DMS153 treated with DMSO at 0.1 percent for 48 hours (cell line): Measurements from ENCODE around the gene TMEM221.
A peak's percentile ranks its signal among the peaks of the same experiment; 100 is the strongest.

Experiments used
- DNase-seq: peaks from one replicate; lab custom pipeline; 2025; ENCODE audit not compliant: unreplicated experiment; lab: John Stamatoyannopoulos, UW

Gene TMEM221

DNA sequence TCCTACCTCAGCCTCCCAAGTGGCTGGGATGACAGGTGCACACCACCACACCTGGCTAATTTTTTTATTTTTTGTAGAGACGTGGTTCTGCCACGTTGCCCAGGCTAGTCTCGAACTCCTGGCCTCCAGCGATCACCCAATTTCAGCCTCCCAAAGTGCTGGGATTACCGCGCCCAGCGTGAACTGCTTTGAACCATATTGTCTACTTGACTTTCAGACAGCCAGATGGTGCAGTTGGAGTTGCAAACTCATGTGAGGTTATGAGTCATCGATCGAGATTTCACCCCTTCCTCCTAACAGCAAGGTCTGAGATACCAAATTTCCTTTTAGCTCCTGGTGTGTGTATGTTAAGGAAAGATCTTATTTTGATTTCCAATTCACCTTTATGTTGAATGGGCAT, 24.6 kb upstream of the TMEM221 start:
- no peak for DNase-seq

GRCh38 chr19:17471410-17472125, 23.1 kb upstream of the TMEM221 start:
- no peak for DNase-seq

- peak; percentile 94 for DNase-seq
These were observed 21.8 kb upstream of the TMEM221 start, which contains the start of gene SLC27A1 for GRCh38 chr19:17470068-17470841. Gene SLC27A1, plus strand, starts transcription at chr19:17470524. Its CDS starts 17 bp downstream, at chr19:17470541.

GRCh38 chr19:17469481-17470067, 21.1 kb upstream of the TMEM221 start:
- DNase-seq: peak; percentile 76

DNA sequence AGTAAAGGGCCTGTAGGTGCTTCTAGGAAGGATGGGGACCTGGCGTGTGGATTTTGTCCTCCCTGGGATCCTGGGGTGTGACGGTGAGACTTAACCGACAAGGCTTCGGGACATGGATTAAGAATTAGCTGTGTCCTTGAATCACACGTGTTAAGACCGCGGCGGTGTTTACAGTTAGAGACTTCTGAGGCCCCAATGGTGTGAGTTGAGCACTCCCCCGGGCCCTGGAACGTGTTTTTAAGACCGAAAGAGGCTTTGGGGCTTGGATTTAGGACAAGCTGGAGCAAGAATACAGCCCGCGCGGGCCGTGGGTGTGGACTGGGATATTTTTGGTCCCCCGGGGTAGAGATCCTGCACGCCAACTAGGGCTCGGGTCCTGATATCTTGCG, 20.6 kb upstream of the TMEM221 start:
- DNase-seq: no peak

DNA sequence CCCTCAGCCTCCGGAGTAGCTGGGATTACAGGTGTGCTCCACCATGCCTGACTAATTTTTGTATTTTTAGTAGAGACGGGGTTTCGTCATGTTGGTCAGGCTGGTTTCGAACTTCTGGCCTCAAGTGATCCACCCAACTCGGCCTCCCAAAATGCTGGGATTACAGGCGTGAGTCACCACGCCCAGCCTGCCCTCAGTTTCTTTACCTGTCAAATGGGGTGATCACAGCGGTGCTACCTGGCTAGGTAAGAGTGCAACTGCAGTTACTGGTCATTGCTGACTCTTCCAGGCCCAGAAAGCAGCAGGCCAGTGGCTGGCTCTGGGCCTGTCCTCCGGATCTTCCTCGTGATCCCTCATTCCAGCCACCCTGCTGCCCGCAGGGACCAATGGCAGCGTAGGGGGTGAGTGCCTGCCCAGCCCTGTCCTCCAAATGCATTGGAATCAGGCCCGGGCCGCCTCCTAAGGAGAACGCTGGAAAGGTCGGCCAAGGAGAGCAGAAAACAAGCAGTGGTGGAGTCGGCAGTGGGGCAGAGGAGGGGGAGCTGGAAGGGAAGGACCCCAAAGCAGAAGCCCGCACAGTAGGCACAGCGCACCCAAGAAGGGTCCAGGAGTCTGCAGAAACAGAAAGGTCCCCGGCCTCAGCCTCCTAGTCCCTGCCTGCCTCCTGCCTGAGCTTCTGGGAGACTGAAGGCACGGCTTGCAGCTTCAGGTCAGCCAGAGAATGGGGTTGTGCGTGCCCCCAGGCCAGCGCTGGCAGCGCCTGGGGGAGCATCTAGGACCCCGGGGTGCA, 20.0 kb upstream of the TMEM221 start:
- no peak for DNase-seq

DNA sequence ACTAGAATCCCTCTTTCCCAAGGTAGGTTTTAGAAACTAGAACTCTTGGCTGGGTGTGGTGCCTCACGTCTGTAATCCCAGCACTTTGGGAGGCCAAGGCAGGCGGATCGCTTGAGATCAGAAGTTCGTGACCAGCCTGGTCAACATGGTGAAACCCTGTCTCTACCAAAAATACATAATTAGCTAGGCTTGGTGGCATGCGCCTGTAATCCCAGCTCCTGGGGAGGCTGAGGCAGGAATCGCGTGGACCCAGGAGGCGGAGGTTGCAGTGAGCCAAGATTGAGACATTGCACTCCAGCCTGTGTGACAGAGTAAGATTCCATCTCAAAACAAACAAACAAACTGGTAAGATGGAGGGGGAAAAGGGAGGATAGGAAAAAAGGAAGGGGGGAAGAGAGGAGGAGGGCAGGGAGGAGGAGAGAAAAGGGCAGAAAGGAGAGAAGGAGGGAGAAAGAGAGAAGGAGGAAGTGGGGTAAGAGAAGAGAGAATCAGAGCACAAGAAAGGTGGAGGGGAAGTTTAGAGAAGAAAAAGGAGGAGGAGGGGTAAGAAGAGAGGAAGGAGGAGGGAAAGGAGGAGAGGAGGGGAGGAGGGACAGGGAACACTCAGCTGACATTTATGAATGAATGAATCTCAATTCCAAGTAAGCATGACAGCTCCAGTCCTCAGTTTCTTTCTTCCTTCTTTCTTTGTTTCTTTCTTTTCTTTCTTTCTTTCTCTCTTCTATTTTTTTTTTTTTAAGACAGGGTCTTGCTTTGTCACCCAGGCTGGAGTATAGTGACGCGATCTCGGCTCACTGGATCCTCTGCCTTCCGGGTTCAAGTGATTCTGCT, 19.2 kb upstream of the TMEM221 start:
- DNase-seq: no peak

DNA sequence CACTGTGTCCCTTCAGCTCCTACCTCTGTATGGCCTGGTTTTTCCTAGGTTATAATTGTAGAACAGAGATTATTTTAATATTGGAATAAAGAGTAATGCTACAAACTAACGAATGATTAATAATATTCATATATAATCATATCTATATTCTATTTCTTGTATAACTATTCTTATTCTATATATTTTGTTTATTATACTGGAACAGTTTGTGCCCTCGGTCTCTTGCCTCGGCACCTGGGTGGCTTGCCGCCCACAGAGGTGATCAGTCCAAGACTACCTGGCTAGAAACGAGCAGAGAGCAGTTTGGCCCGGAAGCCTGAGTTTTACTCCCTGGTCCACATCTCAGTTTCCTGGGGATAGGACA, 18.0 kb upstream of the TMEM221 start:
- DNase-seq: no peak

DNA sequence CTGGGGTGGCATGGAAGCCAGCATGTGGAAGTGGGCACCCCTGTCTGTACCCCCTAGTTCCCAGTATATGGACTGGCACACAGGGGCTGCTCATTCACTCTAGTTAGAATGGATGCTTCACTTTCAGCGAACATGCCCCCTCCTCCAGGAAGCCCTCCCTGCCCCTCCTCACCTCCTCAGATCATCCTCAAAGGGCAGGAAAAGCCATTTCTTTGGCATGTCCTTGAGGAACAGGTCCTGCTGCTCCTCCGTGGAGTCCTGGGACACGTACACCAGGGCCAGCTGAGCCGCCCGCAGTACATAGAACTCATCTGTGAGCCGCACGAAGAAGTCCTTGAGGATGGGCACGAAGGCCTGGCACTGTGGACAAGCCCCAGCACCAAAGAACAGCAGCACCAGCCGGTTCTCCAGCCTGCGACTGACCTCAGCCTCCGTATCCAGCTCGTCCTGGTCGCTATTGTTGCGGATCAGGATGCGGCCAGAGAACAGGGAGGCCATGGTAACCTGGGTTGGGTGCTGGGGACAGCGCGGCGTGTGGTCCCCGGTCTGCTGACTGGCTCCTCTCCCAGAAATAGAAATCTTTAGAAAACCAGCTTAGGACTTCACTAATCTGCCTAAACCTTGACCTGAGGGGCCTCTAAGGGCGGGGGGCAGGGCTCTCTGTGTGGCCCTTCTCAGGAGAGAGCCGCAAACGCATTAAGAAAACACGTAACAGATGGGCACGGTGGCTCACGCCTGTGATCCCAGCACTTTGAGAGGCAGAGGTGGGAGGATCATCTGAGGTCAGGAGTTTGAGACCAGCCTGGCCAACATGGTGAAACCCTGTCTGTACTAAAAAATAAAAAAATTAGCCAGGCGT, 12.1 kb upstream of the TMEM221 start, which contains the start of gene NXNL1:
TSS of gene NXNL1 (minus strand) at position 555 of the 859 bp plus-strand sequence. CDS start at position 498, 57 bp downstream.
- no peak for DNase-seq

DNA sequence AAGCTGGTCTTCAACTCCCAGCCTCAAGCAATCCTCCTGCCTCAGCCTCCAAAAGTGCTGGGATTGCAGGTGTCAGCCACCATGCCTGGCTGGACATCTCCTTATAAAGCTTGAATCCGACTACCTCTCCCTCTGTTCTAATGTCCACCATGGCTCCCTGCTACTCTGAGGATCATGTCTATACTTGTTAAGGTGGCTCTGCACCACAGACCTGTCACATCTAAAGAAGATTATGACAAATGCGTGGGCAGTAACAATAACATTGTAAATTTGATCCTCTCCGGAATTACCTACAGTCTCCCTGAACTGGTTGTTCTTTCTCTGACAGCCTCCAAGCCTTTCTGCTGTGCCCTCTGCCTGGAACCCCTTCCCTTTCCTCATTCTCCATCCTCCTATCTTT, 10.5 kb upstream of the TMEM221 start:
- no peak for DNase-seq

GRCh38 chr19:17457616-17458015, 9.1 kb upstream of the TMEM221 start:
- DNase-seq: no peak

- no peak for DNase-seq
These were observed 7.7 kb upstream of the TMEM221 start for GRCh38 chr19:17456127-17456526.

DNA sequence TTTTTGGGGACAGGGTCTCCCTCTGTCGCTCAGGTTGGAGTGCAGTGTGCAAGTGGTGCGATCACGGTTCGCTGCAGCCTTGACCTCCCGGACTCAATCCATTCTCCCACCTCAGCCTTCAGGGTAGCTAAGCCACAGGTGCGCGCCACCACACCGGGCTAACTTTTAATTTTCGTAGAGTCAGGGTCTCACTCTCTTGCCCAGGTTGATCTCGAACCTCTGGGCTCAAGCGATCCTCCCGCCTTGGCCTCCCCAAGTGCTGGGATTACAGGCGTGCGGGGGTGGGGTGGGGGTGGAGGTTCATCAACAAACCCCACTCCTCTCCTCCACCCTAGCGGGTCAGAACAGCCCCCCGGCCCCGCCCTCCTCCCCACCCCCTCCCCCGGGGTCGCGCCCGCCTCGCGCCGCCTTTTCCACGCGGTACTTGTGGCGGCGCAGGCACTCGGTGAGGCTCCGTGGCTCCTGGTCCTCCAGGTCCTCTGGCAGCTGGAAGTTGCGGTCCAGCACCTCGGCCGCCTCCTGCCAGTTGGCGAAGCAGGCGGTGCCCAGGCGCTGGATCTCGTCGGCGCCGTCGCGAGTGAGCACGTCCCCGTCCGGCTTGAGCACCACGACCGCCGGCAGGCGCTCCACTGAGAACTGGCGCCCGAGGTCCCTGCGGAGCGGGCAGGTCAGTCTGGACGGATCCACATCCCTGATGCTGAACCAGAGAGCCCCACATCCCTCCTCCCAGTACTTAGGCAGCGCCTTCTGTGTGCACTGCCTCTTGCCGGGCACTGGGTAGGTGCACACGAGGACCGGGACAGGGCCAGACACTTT, 7.0 kb upstream of the TMEM221 start:
- no peak for DNase-seq

DNA sequence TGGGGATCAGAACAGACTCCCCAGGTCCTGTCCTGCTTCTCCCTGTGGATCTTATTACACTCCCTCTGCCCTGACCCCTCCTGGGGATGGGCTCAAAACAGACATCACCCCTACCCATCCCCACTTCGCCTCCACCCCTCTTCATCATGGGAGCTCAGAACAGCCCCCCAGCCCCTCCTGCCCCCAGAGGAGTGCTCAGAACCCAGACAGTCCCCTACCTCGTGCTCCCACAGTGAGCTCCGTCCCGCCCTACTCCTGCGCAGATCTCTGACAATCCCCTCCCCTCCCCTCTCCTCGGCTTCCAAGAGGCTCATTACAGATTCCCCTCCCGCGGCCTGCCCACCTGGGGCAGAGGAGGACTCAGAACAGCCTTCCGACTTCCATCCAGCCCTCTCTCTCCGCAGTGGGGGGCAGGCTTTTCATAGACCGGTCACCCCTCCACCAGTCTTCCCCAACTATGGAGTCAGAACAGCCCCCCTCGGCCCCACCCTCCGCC, 6.2 kb upstream of the TMEM221 start:
- DNase-seq: no peak

DNA sequence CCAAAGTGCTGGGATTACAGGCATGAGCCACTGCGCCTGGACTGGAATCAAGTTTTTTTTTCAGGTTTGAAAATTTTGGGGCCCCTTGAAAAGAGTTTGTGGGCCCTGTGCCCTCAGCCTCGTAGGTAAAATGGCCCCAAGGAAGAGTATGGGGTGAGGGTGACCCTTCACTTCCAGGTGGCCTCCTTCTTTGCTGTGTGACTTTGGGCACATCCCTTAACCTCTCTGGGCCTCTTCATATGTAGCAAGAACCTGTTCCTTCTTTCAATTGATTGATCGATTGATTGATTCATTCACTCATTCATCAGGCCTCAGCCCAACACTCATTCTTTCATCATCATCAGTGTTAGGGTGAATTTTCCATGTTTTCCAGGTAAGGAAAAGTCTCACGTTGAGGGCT, 3.4 kb upstream of the TMEM221 start:
- no peak for DNase-seq

- no peak for DNase-seq
These were observed 2.0 kb upstream of the TMEM221 start for GRCh38 chr19:17450264-17451075.

GRCh38 chr19:17447704-17448130, 751 bp downstream of the TMEM221 start:
- DNase-seq: no peak
